Activated CD4-positive, alpha-beta T cell treated with anti-CD3 and anti-CD28 coated beads, Interleukin-2, amount 10 ng/mL, durations not matched to agents 24 days and 14 days (primary cell): ENCODE data around the gene PHOX2A. TPM values are rescaled to one million over a fixed set of nuclear protein-coding genes. Genes with fewer than 3 reads are reported as not detected.

ENCODE experiments used
- DNase-seq: peaks from one replicate; pipeline ENCODE4 v3.0.0; 2022
- H3K27ac Mint-ChIP-seq: one replicate; pipeline ENCODE4 v1.8.0; 2022; ENCODE audit warnings: mild to moderate bottlenecking, mixed read lengths
- H3K27me3 Mint-ChIP-seq: one replicate; pipeline ENCODE4 v1.8.0; 2022; ENCODE audit warnings: mixed read lengths
- H3K36me3 Mint-ChIP-seq: one replicate; pipeline ENCODE4 v1.8.0; 2022; ENCODE audit warnings: low read depth, mild to moderate bottlenecking, mixed read lengths
- H3K4me1 Mint-ChIP-seq: one replicate; pipeline ENCODE4 v1.8.0; 2021; ENCODE audit warnings: mixed read lengths
- H3K4me3 Mint-ChIP-seq: one replicate; pipeline ENCODE4 v1.8.0; 2022; ENCODE audit warnings: mild to moderate bottlenecking, moderate library complexity, mixed read lengths
- H3K9me3 Mint-ChIP-seq: one replicate; pipeline ENCODE4 v1.8.0; 2021; ENCODE audit warnings: mixed read lengths
- intact Hi-C: fragments of 100-400 bp; cut with micrococcal nuclease; formaldehyde crosslinking; loops from one replicate; pipeline ENCODE4 v1.15.1; 2023
- total RNA-seq: library from RNA; stranded (reverse); gene quantifications from 2 replicates; pipeline ENCODE4 v1.2.3, GENCODE V29; 2022

PHOX2A gene
- total RNA-seq, 1 donor from 2014 or later = not detected

DNA sequence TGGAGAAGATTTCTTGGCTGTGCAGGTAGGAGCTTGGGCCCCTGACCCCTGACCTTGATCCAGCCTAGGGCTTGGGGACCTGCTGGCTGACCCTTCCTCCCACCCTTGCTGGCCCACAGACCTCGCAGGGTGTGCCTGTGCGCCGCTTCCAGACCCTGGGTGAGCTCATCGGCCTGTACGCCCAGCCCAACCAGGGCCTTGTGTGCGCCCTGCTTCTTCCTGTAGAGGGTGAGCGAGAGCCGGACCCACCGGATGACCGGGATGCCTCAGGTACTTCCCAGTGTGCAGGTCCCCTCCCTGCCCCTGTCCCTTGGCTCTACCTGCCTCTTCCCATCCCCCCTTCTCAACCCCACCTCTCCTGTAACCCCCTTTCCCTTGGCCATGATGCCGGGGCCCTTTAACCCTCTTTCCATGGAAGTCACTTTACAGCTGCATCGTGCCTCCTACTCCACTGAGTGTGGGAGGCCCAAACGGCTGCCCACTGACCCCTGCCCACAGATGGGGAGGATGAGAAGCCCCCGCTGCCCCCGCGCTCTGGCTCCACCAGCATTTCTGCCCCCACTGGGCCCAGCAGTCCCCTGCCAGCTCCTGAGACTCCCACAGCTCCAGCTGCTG, 15.6 kb downstream of the PHOX2A start:
- H3K36me3 Mint-ChIP-seq = peaks cover 36% of the 10 kb centered on the region
- DNase-seq = no peak
- peaks cover 11% of the 10 kb centered on the region for H3K4me1 Mint-ChIP-seq
- H3K27ac Mint-ChIP-seq = no peak overlapping the region
- H3K9me3 Mint-ChIP-seq = no peaks in the 10 kb centered on the region
- intact Hi-C loops = no loop called here
- no peak overlapping the region for H3K4me3 Mint-ChIP-seq
- no peaks in the 10 kb centered on the region for H3K27me3 Mint-ChIP-seq

GRCh38 chr11:72227316-72228228, 16.4 kb downstream of the PHOX2A start:
- intact Hi-C loops = no loop called here
- H3K9me3 Mint-ChIP-seq = no peaks in the 10 kb centered on the region
- peaks cover 14% of the 10 kb centered on the region for H3K4me1 Mint-ChIP-seq
- peaks cover 34% of the 10 kb centered on the region for H3K36me3 Mint-ChIP-seq
- H3K27me3 Mint-ChIP-seq = no peaks in the 10 kb centered on the region
- no peak overlapping the region for H3K4me3 Mint-ChIP-seq
- no peak overlapping the region for H3K27ac Mint-ChIP-seq
- DNase-seq = no peak

GRCh38 chr11:72226701-72227100, 17.3 kb downstream of the PHOX2A start:
- no peak for DNase-seq
- intact Hi-C loops = no loop called here
- Mint-ChIP-seq H3K27me3 (no peaks in the 10 kb centered on the region), H3K4me3 (no peak overlapping the region), H3K4me1 (peaks cover 20% of the 10 kb centered on the region), H3K27ac (no peak overlapping the region), H3K9me3 (no peaks in the 10 kb centered on the region), H3K36me3 (peaks cover 27% of the 10 kb centered on the region)

DNA sequence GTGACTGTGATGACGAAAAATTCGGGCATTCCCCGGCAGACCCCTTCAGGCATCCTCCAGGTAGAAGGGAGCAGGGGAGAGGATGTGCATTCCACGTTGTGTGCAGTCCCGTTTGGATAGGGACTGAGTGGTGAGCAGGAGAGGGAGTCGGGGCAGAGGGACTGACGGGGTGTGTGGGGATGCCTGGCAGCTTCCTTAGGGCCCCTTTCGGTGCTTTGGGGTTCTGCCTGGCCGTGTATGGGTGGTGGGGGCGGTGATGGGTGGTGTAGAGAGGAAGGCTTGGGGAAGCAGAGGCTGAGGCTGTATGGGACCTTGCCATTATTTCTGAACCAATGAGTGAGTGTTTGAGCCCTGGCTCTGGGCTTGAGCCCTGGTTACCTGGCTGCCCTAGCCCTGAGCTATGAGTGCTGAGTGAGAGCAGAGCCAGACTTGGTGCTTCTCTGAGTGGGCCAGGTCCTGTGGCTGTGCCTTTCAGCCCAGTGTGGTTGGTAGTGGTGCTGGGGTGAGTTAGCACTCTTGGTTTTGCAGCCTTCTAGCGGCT, 18.5 kb downstream of the PHOX2A start:
- Mint-ChIP-seq H3K9me3 (no peaks in the 10 kb centered on the region), H3K4me3 (peak overlapping the region; percentile 98), H3K36me3 (peaks cover 19% of the 10 kb centered on the region), H3K4me1 (peaks cover 20% of the 10 kb centered on the region), H3K27me3 (no peaks in the 10 kb centered on the region), H3K27ac (peak overlapping the region; percentile 92)
- intact Hi-C loops = loop anchor here (2.0 kb wide), 2 partner anchors 13 to 297 kb away; partner anchors contain the start of genes RNF121 and XNDC1N
- DNase-seq = peak; percentile 76

DNA sequence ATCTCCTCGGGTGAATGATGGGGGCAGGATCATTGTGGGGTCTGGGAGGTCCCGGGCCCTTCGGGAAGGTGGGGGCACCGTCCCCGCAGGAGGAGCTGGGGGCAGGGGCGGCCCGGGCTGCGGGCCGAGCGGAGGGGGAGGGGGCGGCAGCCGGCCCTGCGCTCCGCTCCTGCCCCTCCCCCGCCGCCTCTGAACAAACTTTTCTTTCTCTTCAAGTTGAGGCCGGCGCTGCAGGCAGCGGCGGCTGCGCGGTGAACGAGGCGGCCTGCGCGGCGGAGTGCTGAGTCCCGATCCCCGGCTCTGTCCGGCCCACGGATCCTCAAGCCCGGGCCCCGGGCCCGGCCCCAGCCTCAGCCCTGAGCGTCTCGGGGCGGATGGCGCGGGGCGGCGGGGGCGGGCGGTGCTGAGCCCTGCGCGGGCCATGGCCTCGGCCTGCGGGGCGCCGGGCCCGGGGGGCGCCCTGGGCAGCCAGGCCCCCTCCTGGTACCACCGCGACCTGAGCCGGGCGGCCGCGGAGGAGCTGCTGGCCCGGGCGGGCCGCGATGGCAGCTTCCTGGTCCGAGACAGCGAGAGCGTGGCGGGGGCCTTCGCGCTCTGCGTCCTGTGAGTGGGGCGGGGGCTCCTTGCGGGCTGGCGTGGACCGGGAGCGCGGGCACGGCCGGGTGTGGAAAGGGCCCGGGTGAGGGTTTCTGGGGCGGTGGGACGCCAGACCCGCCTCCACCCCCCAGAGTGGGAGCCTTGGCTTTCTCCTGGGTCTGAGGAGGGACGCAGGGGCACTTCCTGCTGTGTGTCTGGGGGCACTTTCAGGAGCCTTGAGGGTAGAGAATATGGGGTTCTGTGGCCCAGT, 19.2 kb downstream of the PHOX2A start, which contains the start of gene INPPL1:
TSS of gene INPPL1 (plus strand) at position 204 of the 847 bp plus-strand sequence. CDS start at position 422, 218 bp downstream.
- H3K4me3 Mint-ChIP-seq = peak within 1 kb of the TSS; percentile 98
- no peaks in the 10 kb centered on the region for H3K9me3 Mint-ChIP-seq
- no peaks in the 10 kb centered on the region for H3K27me3 Mint-ChIP-seq
- H3K4me1 Mint-ChIP-seq = peaks cover 20% of the 10 kb centered on the region
- H3K36me3 Mint-ChIP-seq = peaks cover 16% of the 10 kb centered on the region
- peak; percentile 85 for DNase-seq
- intact Hi-C loops = loop anchor here (2.0 kb wide), 2 partner anchors 14 to 296 kb away; partner anchors contain the start of genes RNF121 and XNDC1N
- H3K27ac Mint-ChIP-seq = peak within 1 kb of the TSS; percentile 93

- Mint-ChIP-seq H3K9me3 (no peaks in the 10 kb centered on the region), H3K36me3 (peaks cover 11% of the 10 kb centered on the region), H3K27me3 (peaks cover 2% of the 10 kb centered on the region), H3K4me1 (peaks cover 20% of the 10 kb centered on the region), H3K4me3 (peak overlapping the region; percentile 98), H3K27ac (peak overlapping the region; percentile 93)
- peak; percentile 92 for DNase-seq
- intact Hi-C loops = loop anchor here (1.0 to 2.0 kb wide), 8 partner anchors 15 to 295 kb away; partner anchors contain the start of genes ANAPC15, CLPB, LAMTOR1 and LRRC51
These were observed 20.1 kb downstream of the PHOX2A start for GRCh38 chr11:72223615-72224563.

DNA sequence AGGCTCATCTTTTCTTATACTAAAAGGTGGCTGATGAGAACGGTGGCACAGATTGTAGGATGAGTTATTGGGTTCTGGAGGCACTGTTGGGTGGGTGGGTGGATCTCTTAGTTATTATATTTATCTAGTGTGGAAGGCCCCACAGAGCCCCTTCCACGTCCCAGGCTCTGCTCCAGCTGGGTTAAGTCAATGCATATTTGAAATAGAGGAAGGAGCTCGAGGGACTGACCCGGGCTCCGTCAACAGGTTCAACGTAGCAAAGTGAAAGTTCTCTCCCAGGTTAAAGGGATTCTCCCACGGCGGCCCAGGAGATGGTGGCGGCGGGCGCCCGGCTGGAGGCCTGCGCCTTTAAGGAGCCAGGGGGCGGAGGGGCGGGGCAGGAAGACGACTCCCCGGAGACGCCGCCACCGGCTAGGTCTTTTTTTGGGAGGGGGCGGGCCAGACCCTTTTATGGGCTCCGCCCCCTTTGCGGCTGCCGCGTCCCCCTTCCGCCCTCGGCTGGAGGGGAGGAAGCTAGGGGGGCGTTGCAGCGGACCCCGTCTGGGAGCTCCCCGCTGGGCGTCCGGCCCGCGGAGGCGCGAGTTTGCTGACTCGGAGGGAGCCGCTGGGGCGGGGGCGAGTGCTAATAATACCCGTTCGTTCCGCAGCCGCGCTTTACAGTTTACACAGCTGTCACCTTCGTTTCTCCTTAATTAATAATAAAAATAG, 20.9 kb downstream of the PHOX2A start:
- no peaks in the 10 kb centered on the region for H3K9me3 Mint-ChIP-seq
- H3K4me3 Mint-ChIP-seq = peak overlapping the region; percentile 98
- peak overlapping the region; percentile 87 for H3K27ac Mint-ChIP-seq
- H3K27me3 Mint-ChIP-seq = peaks cover 8% of the 10 kb centered on the region
- intact Hi-C loops = loop anchor here (1.0 kb wide), 6 partner anchors 111 to 211 kb away; partner anchors contain the start of genes ANAPC15, CLPB, LAMTOR1 and LRRC51
- peaks cover 8% of the 10 kb centered on the region for H3K36me3 Mint-ChIP-seq
- peak; percentile 99 for DNase-seq
- peaks cover 20% of the 10 kb centered on the region for H3K4me1 Mint-ChIP-seq

- Mint-ChIP-seq H3K4me1 (peaks cover 25% of the 10 kb centered on the region), H3K27me3 (peaks cover 12% of the 10 kb centered on the region), H3K9me3 (no peaks in the 10 kb centered on the region), H3K4me3 (peak overlapping the region; percentile 98), H3K27ac (peak overlapping the region; percentile 87), H3K36me3 (peaks cover 6% of the 10 kb centered on the region)
- no peak for DNase-seq
- intact Hi-C loops = no loop called here
These were observed 21.7 kb downstream of the PHOX2A start for GRCh38 chr11:72222106-72222891.

GRCh38 chr11:72221386-72222075, 22.4 kb downstream of the PHOX2A start:
- Mint-ChIP-seq H3K27ac (no peak overlapping the region), H3K27me3 (peaks cover 16% of the 10 kb centered on the region), H3K4me3 (no peak overlapping the region), H3K9me3 (no peaks in the 10 kb centered on the region), H3K36me3 (peaks cover 6% of the 10 kb centered on the region), H3K4me1 (peaks cover 25% of the 10 kb centered on the region)
- intact Hi-C loops = no loop called here
- DNase-seq = no peak

DNA sequence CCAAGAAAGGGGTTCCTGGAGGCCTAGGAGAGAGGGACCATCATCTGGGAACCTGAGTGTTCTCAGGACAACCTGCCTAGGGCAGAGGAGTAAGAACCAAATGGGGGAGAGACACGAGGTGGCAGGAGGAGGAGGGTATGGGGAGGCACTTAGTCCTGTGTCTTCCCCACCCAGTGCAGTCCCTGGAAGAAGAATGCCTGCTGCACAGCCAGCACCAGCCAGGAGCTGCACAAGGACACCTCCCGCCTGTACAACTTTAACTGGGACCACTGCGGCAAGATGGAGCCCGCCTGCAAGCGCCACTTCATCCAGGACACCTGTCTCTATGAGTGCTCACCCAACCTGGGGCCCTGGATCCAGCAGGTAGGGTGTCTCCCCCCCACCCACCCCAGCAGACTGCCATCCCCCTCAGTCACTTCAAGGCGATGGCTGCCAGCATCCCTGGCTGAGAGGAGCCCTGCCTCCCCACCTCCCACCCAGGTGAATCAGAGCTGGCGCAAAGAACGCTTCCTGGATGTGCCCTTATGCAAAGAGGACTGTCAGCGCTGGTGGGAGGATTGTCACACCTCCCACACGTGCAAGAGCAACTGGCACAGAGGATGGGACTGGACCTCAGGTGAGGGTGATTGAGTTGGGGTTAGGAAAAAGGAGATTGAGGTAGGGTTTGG, 23.1 kb downstream of the PHOX2A start:
- peaks cover 21% of the 10 kb centered on the region for H3K27me3 Mint-ChIP-seq
- no peak overlapping the region for H3K4me3 Mint-ChIP-seq
- H3K9me3 Mint-ChIP-seq = no peaks in the 10 kb centered on the region
- H3K27ac Mint-ChIP-seq = no peak overlapping the region
- intact Hi-C loops = no loop called here
- peaks cover 4% of the 10 kb centered on the region for H3K36me3 Mint-ChIP-seq
- peaks cover 23% of the 10 kb centered on the region for H3K4me1 Mint-ChIP-seq
- no peak for DNase-seq
